A673 (cell line): Measurements from ENCODE around the gene RASD2. TPM values are rescaled to one million over a fixed set of nuclear protein-coding genes. Genes with fewer than 3 reads are reported as not detected.

Experiments used
- BruUV-seq: library from RNA; stranded (reverse); fragments of 400-500 nt; replicated peaks from 2 replicates; lab custom pipeline; 2021; lab: Mats Ljungman, UMichigan
- CTCF ChIA-PET: fragments of 300-600 bp; sonication (Branson Sonifier 250); formaldehyde crosslinking; loops from one replicate; lab custom pipeline; 2022; ENCODE audit warnings: antibody characterized with exemption; lab: Charles Lee
- POLR2A ChIA-PET: fragments of 300-600 bp; sonication (Branson Sonifier 250); formaldehyde crosslinking; loops from one replicate; lab custom pipeline; 2022; ENCODE audit warnings: antibody characterized with exemption; ENCODE audit not compliant: low non-redundant PET; lab: Charles Lee
- DNase-seq: peaks from one replicate; pipeline ENCODE4 v3.0.0-alpha.2; 2015; ENCODE audit warnings: low spot score
- H3K27ac ChIP-seq: fragments of 200-600 bp; sonication (generic); 2 replicates; pipeline ENCODE4 v1.5.1; 2016; ENCODE audit warnings: mixed run types, low read depth, mild to moderate bottlenecking, mixed read lengths, antibody characterized with exemption, low read length; ENCODE audit not compliant: poor library complexity, severe bottlenecking
- H3K27me3 ChIP-seq: fragments of 200-600 bp; sonication (generic); replicated peaks from 2 replicates; pipeline ENCODE4 v1.6.1; 2017; ENCODE audit warnings: mixed run types, low read depth, mild to moderate bottlenecking, mixed read lengths, antibody characterized with exemption, low read length; ENCODE audit not compliant: insufficient read depth, poor library complexity
- H3K36me3 ChIP-seq: fragments of 200-600 bp; sonication (generic); 2 replicates; pipeline ENCODE4 v1.6.1; 2016; ENCODE audit warnings: mixed run types, mild to moderate bottlenecking, mixed read lengths, antibody characterized with exemption, low read length; ENCODE audit not compliant: insufficient read depth, poor library complexity, severe bottlenecking
- H3K4me1 ChIP-seq: fragments of 200-600 bp; sonication (generic); 2 replicates; pipeline ENCODE4 v1.6.1; 2017; ENCODE audit warnings: mixed run types, mild to moderate bottlenecking, mixed read lengths, antibody characterized with exemption, low read length; ENCODE audit not compliant: insufficient read depth, poor library complexity, severe bottlenecking
- H3K4me3 ChIP-seq: fragments of 200-600 bp; sonication (generic); 2 replicates; pipeline ENCODE4 v1.5.1; 2016; ENCODE audit warnings: low read depth, mixed run types, mild to moderate bottlenecking, mixed read lengths, low read length; ENCODE audit not compliant: poor library complexity, severe bottlenecking
- H3K9me3 ChIP-seq: fragments of 200-600 bp; sonication (generic); 2 replicates; pipeline ENCODE4 v1.6.1; 2016; ENCODE audit warnings: mixed run types, low read depth, mild to moderate bottlenecking, mixed read lengths, antibody characterized with exemption, low read length; ENCODE audit not compliant: poor library complexity, severe bottlenecking
- CTCF ChIP-seq: fragments of 300-800, 200-600 bp; sonication (generic); conservative IDR thresholded peaks from 2 replicates; pipeline ENCODE4 v1.5.1; 2017; ENCODE audit warnings: low read depth, mild to moderate bottlenecking, antibody characterized with exemption, low read length, moderate library complexity, mixed read lengths
- EZH2 ChIP-seq: fragments of 200-600 bp; sonication (generic); IDR thresholded peaks from 2 replicates; pipeline ENCODE4 v1.6.1; 2017; ENCODE audit warnings: borderline replicate concordance, low read depth, mild to moderate bottlenecking, mixed read lengths, antibody characterized with exemption, low read length; ENCODE audit not compliant: poor library complexity, severe bottlenecking
- intact Hi-C: fragments of 100-400 bp; cut with micrococcal nuclease; formaldehyde crosslinking; loops from one replicate; pipeline ENCODE4 v1.10.0; 2022; ENCODE audit not compliant: unreplicated experiment
- total RNA-seq: library from RNA; stranded (reverse); gene quantifications from 2 replicates; pipeline ENCODE4 v1.2.3, GENCODE V29; 2021

RASD2 gene
- total RNA-seq, 1 experiment from 2014 or later: 1.3 TPM

DNA sequence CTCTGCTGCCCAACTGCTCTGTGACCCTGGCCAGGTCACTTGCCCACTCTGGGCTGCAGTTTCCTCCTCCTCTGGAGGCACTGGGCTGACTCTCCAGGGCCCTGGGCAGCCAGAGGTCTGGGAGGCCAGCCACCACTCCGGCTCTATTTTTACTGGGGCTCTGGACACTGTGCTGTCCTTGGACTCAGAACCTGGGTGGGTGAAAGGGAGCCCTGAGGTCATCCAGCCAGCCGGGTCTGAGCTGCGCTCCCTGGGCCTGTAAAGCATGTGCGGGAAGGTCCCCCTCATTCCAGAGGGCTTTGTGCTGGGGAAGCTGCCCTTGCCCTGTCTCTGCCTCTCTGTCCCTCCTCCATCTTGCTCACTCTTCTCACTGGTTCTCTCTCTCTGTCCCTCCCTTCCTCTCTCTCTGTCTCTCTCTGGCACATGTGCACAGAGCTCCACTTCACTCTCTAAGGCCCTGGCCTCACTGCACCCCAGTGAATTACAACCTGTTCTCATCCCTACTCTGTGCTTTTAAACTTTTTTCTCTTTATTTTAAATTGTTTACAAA is 51.9 kb downstream of the RASD2 start:
- Histone ChIP-seq H3K9me3 (no peaks in the 10 kb centered on the region), H3K4me3 (no peak overlapping the region), H3K36me3 (no peaks in the 10 kb centered on the region), H3K4me1 (no peaks in the 10 kb centered on the region), H3K27me3 (no peaks in the 10 kb centered on the region), H3K27ac (no peak overlapping the region)
- ChIA-PET CTCF (no interaction called here), POLR2A (no interaction called here)
- BruUV-seq: no TSS peak
- no peak for TF ChIP-seq CTCF
- TF ChIP-seq EZH2: no peak
- intact Hi-C loops: no loop called here
- no peak for DNase-seq

GRCh38 chr22:35593071-35593890 is 52.6 kb downstream of the RASD2 start:
- intact Hi-C loops: no loop called here
- POLR2A ChIA-PET: interaction anchor here (0.7 kb wide), 1 partner anchor 32 kb away, joined by 3 read pairs; no protein-coding TSS in a partner anchor
- CTCF ChIA-PET: no interaction called here
- Histone ChIP-seq H3K27me3 (no peaks in the 10 kb centered on the region), H3K9me3 (no peaks in the 10 kb centered on the region), H3K4me3 (no peak overlapping the region), H3K4me1 (no peaks in the 10 kb centered on the region), H3K36me3 (no peaks in the 10 kb centered on the region), H3K27ac (no peak overlapping the region)
- no TSS peak for BruUV-seq
- TF ChIP-seq CTCF: no peak
- DNase-seq: no peak

DNA sequence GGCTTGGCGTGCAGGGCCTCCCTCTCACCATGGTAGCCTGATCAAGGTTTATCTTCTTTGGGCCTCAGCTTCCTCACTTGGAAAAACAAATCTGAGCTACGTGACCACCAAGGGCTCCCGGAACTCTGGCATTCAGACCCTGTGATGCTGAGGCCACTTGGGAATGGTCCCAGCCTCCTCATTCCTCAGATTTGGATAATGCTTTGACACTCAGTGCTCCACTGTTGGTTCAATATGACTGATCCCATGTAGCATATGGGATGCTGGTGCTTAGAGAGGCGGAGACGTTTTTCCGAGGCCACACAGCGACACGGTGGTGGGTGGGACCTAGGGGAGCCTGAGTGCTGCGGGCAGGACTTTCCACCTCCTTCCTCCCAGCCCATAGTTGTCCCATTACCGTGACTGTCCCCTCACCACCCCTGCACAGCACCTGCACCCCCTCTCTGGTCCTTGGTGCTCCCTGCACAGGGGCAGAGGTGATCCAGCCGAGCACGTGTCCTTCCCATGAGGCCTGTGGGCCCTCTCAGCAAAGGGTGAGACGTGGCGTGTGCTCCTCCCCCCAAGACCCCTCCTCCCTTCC is 53.4 kb downstream of the RASD2 start:
- DNase-seq: no peak
- BruUV-seq: no TSS peak
- ChIA-PET CTCF (no interaction called here), POLR2A (interaction anchor here (0.7 kb wide), 1 partner anchor 33 kb away, joined by 3 read pairs; no protein-coding TSS in a partner anchor)
- no peak overlapping the region for H3K27ac ChIP-seq
- no peaks in the 10 kb centered on the region for H3K9me3 ChIP-seq
- no peaks in the 10 kb centered on the region for H3K36me3 ChIP-seq
- H3K4me1 ChIP-seq: no peaks in the 10 kb centered on the region
- intact Hi-C loops: no loop called here
- TF ChIP-seq EZH2: no peak
- no peak for TF ChIP-seq CTCF
- H3K27me3 ChIP-seq: no peaks in the 10 kb centered on the region
- no peak overlapping the region for H3K4me3 ChIP-seq
